K562 (cell line): ENCODE results near the gene PIGN. TPM values are rescaled to one million over a fixed set of nuclear protein-coding genes. Genes with fewer than 3 reads are reported as not detected.

Experiments
- ATAC-seq: fragments of 200-7000 bp; cut with Tn5 transposase; 3 replicates; pipeline ENCODE4 v1.9.1; 2020; ENCODE audit warnings: moderate library complexity
- BruUV-seq: library from RNA; stranded (reverse); fragments of 400-500 nt; replicated peaks from 2 replicates; lab custom pipeline; 2021; lab: Mats Ljungman, UMichigan
- CTCF ChIA-PET: fragments of 300-600 bp; formaldehyde crosslinking; extraction: SDS; loops from one replicate; lab custom pipeline; 2021; ENCODE audit warnings: low intra/inter-chr PET ratio; lab: Yijun Ruan, JAX
- POLR2A ChIA-PET: fragments of 300-600, 350-650 bp; sonication (Branson Sonifier 250); formaldehyde crosslinking; extraction: SDS; loops from one replicate; lab custom pipeline; 2021; ENCODE audit warnings: antibody characterized with exemption, inconsistent platforms; lab: Yijun Ruan, JAX
- DNase-seq, 4 experiments: peaks; one replicate each; pipeline versions ENCODE4 v3.0.0 to v3.0.0-alpha.2; 2011 to 2018; ENCODE audit warnings: low spot score in 3 of 4, mixed read lengths in 3 of 4; ENCODE audit errors: extremely low read depth in 1 of 4
- FAIRE-seq: peaks from 2 replicates; lab custom pipeline; 2011; peaks lifted over from hg19 to GRCh38; lab: Jason Lieb, UNC
- H2AFZ ChIP-seq: 2 replicates; pipeline ENCODE4 v1.6.0; 2011; ENCODE audit warnings: low read depth, low read length, control low read depth, inconsistent platforms
- H3K27ac ChIP-seq: fragments of 200-600 bp; 3 replicates; pipeline ENCODE4 v1.8.0; 2011; ENCODE audit warnings: low read depth, mild to moderate bottlenecking, control low read depth, inconsistent platforms, low read length, moderate library complexity, mixed read lengths; ENCODE audit errors: extremely low read depth
- H3K27me3 ChIP-seq, 2 experiments: fragments of 300-600 bp in 1 of 2; 2 replicates in 1 of 2; 3 replicates in 1 of 2; pipeline versions ENCODE4 v1.6.0 to v1.8.0; 2011; ENCODE audit warnings: inconsistent platforms in 2 of 2, low read length in 2 of 2, mild to moderate bottlenecking in 1 of 2, mixed read lengths in 1 of 2, moderate library complexity in 1 of 2; ENCODE audit not compliant: control insufficient read depth in 2 of 2, insufficient read depth in 2 of 2
- H3K36me3 ChIP-seq: fragments of 300-600 bp; 3 replicates; pipeline ENCODE4 v1.8.0; 2011; ENCODE audit warnings: mild to moderate bottlenecking, low read length, inconsistent platforms; ENCODE audit not compliant: control insufficient read depth, insufficient read depth
- H3K4me1 ChIP-seq, 2 experiments: fragments of 200-600 bp in 1 of 2; replicated peaks in 1 of 2; 2 replicates in 1 of 2; 3 replicates in 1 of 2; pipeline versions ENCODE4 v1.5.1 to v1.8.0; 2011; ENCODE audit warnings: inconsistent platforms in 2 of 2, low read length in 2 of 2, mild to moderate bottlenecking in 1 of 2, mixed read lengths in 1 of 2, moderate library complexity in 1 of 2; ENCODE audit not compliant: control insufficient read depth in 2 of 2, insufficient read depth in 2 of 2
- H3K4me2 ChIP-seq: 2 replicates; pipeline ENCODE4 v1.6.1; 2011; ENCODE audit warnings: low read length, control low read depth, inconsistent platforms, mixed read lengths; ENCODE audit not compliant: insufficient read depth
- H3K4me3 ChIP-seq: fragments of 200-600 bp; sonication (generic), shearing (Covaris generic); 2 replicates; pipeline ENCODE4 v1.5.1; 2016; ENCODE audit warnings: control low read depth, inconsistent platforms
- H3K79me2 ChIP-seq: fragments of 200-600 bp; 3 replicates; pipeline ENCODE4 v1.8.0; 2011; ENCODE audit warnings: low read length, inconsistent platforms; ENCODE audit not compliant: control insufficient read depth, insufficient read depth
- H3K9ac ChIP-seq, 2 experiments: 2 replicates each; pipeline versions ENCODE4 v1.6.0 to v1.6.1; 2011; ENCODE audit warnings: low read depth in 2 of 2, low read length in 2 of 2, control low read depth in 1 of 2, inconsistent platforms in 1 of 2, mild to moderate bottlenecking in 1 of 2, mixed read lengths in 1 of 2; ENCODE audit not compliant: insufficient read depth in 1 of 2
- H3K9me1 ChIP-seq: one replicate; pipeline ENCODE4 v1.6.0; 2011; ENCODE audit warnings: inconsistent platforms, mild to moderate bottlenecking, low read length, moderate library complexity; ENCODE audit not compliant: control insufficient read depth, insufficient read depth
- H3K9me3 ChIP-seq: replicated peaks from 2 replicates; pipeline ENCODE4 v1.5.1; 2011; ENCODE audit warnings: low read depth, low read length, inconsistent platforms; ENCODE audit not compliant: control insufficient read depth, insufficient read depth
- H4K20me1 ChIP-seq: replicated peaks from 2 replicates; pipeline ENCODE4 v1.6.1; 2011; ENCODE audit warnings: low read length, inconsistent platforms, mixed read lengths; ENCODE audit not compliant: control insufficient read depth, insufficient read depth
- DIDO1 ChIP-seq: fragments of 450-650 bp; IDR thresholded peaks from 2 replicates; pipeline ENCODE4 v1.6.1; 2016; ENCODE audit warnings: low read depth, missing biosample characterization, missing genetic modification characterization
- E4F1 ChIP-seq: fragments of 250-450 bp; sonication (Bioruptor Pico); IDR thresholded peaks from 2 replicates; pipeline ENCODE4 v1.5.0; 2021; ENCODE audit warnings: mild to moderate bottlenecking, borderline replicate concordance
- HDAC2 ChIP-seq: fragments of 450-650 bp; IDR thresholded peaks from 2 replicates; pipeline ENCODE4 v1.6.1; 2016; ENCODE audit warnings: mild to moderate bottlenecking
- KAT2B ChIP-seq: IDR thresholded peaks from one replicate; pipeline ENCODE4 v1.6.1; 2012; ENCODE audit warnings: low read depth, mild to moderate bottlenecking, control low read depth, inconsistent platforms, low read length, moderate library complexity
- PTRF ChIP-seq: fragments of 450-650 bp; IDR thresholded peaks from 2 replicates; pipeline ENCODE4 v1.6.1; 2016; ENCODE audit warnings: mild to moderate bottlenecking, missing genetic modification characterization, missing compliant biosample characterization
- TAF7 ChIP-seq: fragments of 450-650 bp; IDR thresholded peaks from 2 replicates; pipeline ENCODE4 v1.6.1; 2016; ENCODE audit warnings: missing genetic modification characterization, missing compliant biosample characterization
- WGBS: fragments of 100-300 bp; shearing (Covaris generic); methylation state at CpG from one replicate; pipeline ENCODE4 v1.1.6; 2016; ENCODE audit warnings: low coverage, mixed read lengths; ENCODE audit not compliant: insufficient coverage; ENCODE audit errors: missing lambda C conversion rate; 5-methylcytosine and 5-hydroxymethylcytosine counted together
- in situ Hi-C: fragments of 300-500 bp; cut with MboI; formaldehyde crosslinking; loops from 4 replicates; pipeline ENCODE4 v1.15.0; 2018; ENCODE audit warnings: inconsistent platforms, mixed read lengths
- intact Hi-C: fragments of 100-400 bp; cut with micrococcal nuclease; formaldehyde crosslinking; loops from 2 replicates; pipeline ENCODE4 v1.14.2; 2022
- polyA plus RNA-seq, 8 experiments: library from polyadenylated mRNA; depleted of rRNA in 4 of 8; stranded (reverse) in 5 of 8; unstranded in 3 of 8; fragments of >200 nt; fragmentation: Nextera tagmentation in 2 of 8; fragmentation: Illumina TruSeq in 1 of 8; extraction: Ambion mirVana in 2 of 8; extraction: Trizol in 1 of 8; gene quantifications; 2 replicates each; pipeline versions ENCODE4 v1.2.1 to v1.2.3, GENCODE V29; 2011 to 2014; ENCODE audit warnings: inconsistent platforms in 1 of 8, missing spikeins in 1 of 8
- total RNA-seq, 7 experiments: library from RNA; depleted of rRNA in 6 of 7; stranded (reverse); fragments of >200 nt in 6 of 7; fragmentation: Illumina TruSeq in 2 of 7; extraction: Trizol in 2 of 7; gene quantifications; 2 replicates each; pipeline versions ENCODE4 v1.2.1 to v1.2.3, GENCODE V29; 2011 to 2021; ENCODE audit warnings: low replicate concordance in 1 of 7

Gene PIGN
- total and polyA plus RNA-seq, 9 of the 15 experiments (the other 6 are each of a cell fraction or from before 2014, with no cell fraction given): 9.9 to 25.6 (median 17.3) TPM

DNA sequence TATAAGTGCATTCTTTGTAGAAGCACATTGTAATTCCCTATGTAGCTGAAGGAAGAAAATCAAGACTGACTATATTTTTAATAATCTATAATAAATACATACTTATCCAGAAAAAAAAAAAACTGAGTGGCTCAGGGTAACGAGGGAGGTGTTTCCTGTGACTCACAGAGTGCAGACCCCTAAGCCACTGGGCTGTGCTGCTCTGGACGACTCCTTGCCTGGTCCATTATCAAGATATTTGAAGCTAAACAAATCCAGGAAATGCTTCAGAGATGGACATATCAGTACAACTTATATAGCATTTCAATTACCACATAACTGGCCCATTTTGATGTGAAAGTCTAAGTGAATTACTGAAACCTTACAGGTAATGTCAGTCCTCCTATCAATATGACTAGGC, 80.6 kb downstream of the PIGN start:
- Histone ChIP-seq H4K20me1 (no peaks in the 10 kb centered on the region), H3K27me3 (no peaks in the 10 kb centered on the region), H3K9ac (no peak overlapping the region), H2AFZ (no peak overlapping the region), H3K27ac (no peak overlapping the region), H3K79me2 (no peaks in the 10 kb centered on the region), H3K4me2 (no peak overlapping the region), H3K4me1 (no peaks in the 10 kb centered on the region), H3K9me1 (peaks cover 3% of the 10 kb centered on the region), H3K9me3 (no peaks in the 10 kb centered on the region), H3K36me3 (0 out of 3 replicates have a peak, but pooled peaks cover 8% of the 10 kb centered on the region), H3K4me3 (no peak overlapping the region)
- TF ChIP-seq TAF7 (tag): no peak
- no peak for TF ChIP-seq PTRF (tag)
- no peak for TF ChIP-seq HDAC2
- TF ChIP-seq DIDO1 (tag): no peak
- TF ChIP-seq E4F1 (CRISPR knock-in tag): no peak
- TF ChIP-seq KAT2B: no peak
- CTCF ChIA-PET: no interaction called here
- in situ Hi-C loops (no loop called here), intact Hi-C loops (no loop called here)
- ATAC-seq: no peak
- no TSS peak for BruUV-seq
- 10% methylated on average over 1 of the region's 2 CpGs for WGBS
- no peak for FAIRE-seq
- POLR2A ChIA-PET: interaction anchor here (1.2 kb wide), 1 partner anchor 41 kb away, joined by 3 read pairs; no protein-coding TSS in a partner anchor
- no peak for DNase-seq
